ENCODE data around the gene CLIC4. TPM values are rescaled to one million over a fixed set of nuclear protein-coding genes. Genes with fewer than 3 reads are reported as not detected.

CLIC4 gene
- total and polyA plus RNA-seq, 2 experiments from 2014 or later = 92.5 to 308 TPM

GRCh38 chr1:24856787-24857506 lies 111.7 kb downstream of the CLIC4 start:
- no peak for ATAC-seq
- Histone ChIP-seq H3K27me3 (ENCODE audit: insufficient read depth) (no peaks in the 10 kb centered on the region), H3K4me2 (no peak overlapping the region), H3K79me2 (replicated peaks; ENCODE audit: insufficient read depth) (no peaks in the 10 kb centered on the region), H3K36me3 (ENCODE audit: insufficient read depth) (no peaks in the 10 kb centered on the region), H3K4me3 (no peak overlapping the region), H2AFZ (no peak overlapping the region), H3K9me2 (ENCODE audit: insufficient read depth) (no peaks in the 10 kb centered on the region), H3K4me1 (ENCODE audit: insufficient read depth) (no peaks in the 10 kb centered on the region), H4K20me1 (replicated peaks; ENCODE audit: insufficient read depth) (no peaks in the 10 kb centered on the region), H3F3A (replicated peaks; ENCODE audit: low read depth) (no peaks in the 10 kb centered on the region), H3K27ac (ENCODE audit: low read depth) (no peak overlapping the region)
- Mint-ChIP-seq H3K27ac (no peak overlapping the region), H3K9me3 (no peaks in the 10 kb centered on the region), H3K27me3 (ENCODE audit: insufficient read depth, low read depth, poor library complexity) (no peaks in the 10 kb centered on the region), H3K4me3 (no peak overlapping the region), H3K36me3 (ENCODE audit: low read depth) (no peaks in the 10 kb centered on the region), H3K4me1 (no peaks in the 10 kb centered on the region; the same call in 2 of the 3 replicates)
- no peak for TF ChIP-seq CREB1 (CRISPR knock-in tag; IDR thresholded peaks at IDR 0.05; ENCODE audit: low read depth)
- no peak for TF ChIP-seq EZH2 (IDR thresholded peaks at IDR 0.05; ENCODE audit: low read depth, unreplicated experiment)
- no peak for TF ChIP-seq NANOG (IDR thresholded peaks at IDR 0.05; ENCODE audit: borderline replicate concordance)
- TF ChIP-seq POLR2AphosphoS5 (IDR thresholded peaks at IDR 0.05; ENCODE audit: low read depth) = no peak
- TF ChIP-seq ZNF462 (CRISPR knock-in tag; IDR thresholded peaks at IDR 0.05) = no peak
- no peak for TF ChIP-seq EZH2phosphoT487 (IDR thresholded peaks at IDR 0.05; ENCODE audit: unreplicated experiment)
- TF ChIP-seq CTCF (conservative IDR thresholded peaks at IDR 0.05; ENCODE audit: low read depth in 2 of 2) = no peak
- TF ChIP-seq ZNF331 (CRISPR knock-in tag; IDR thresholded peaks at IDR 0.05; ENCODE audit: low read depth) = no peak
- no peak for TF ChIP-seq STAT1 (IDR thresholded peaks at IDR 0.05; ENCODE audit: unreplicated experiment)
- TF ChIP-seq ETS1 (IDR thresholded peaks at IDR 0.05) = no peak
- TF ChIP-seq REST (IDR thresholded peaks at IDR 0.05; ENCODE audit: unreplicated experiment) = no peak
- no peak for TF ChIP-seq ZNF114 (CRISPR knock-in tag; IDR thresholded peaks at IDR 0.05)
- TF ChIP-seq JUNB (IDR thresholded peaks at IDR 0.05; ENCODE audit: unreplicated experiment) = no peak
- DNase-seq (ENCODE audit: low spot score) = no peak

Measured in GM23338 (cell line).